Stimulated activated CD8-positive, alpha-beta memory T cell treated with anti-CD3 and anti-CD28 coated beads, Interleukin-12 subunit alpha, Interleukin-12 subunit beta, amount 100 ng/mL, for 24 hours (primary cell): Measurements from ENCODE around the gene LRP8.

ENCODE experiments used
- DNase-seq: peaks from one replicate; pipeline ENCODE4 v3.0.0-alpha.2; 2020; ENCODE audit errors: extremely low read depth

The LRP8 gene

GRCh38 chr1:53323316-53323715, 4.6 kb downstream of the LRP8 start:
- no peak for DNase-seq

GRCh38 chr1:53321776-53322602, 5.9 kb downstream of the LRP8 start:
- no peak for DNase-seq

GRCh38 chr1:53321366-53321765, 6.5 kb downstream of the LRP8 start:
- no peak for DNase-seq

- DNase-seq: no peak
These were observed 7.2 kb downstream of the LRP8 start for GRCh38 chr1:53320646-53321045.

- no peak for DNase-seq
These were observed 8.4 kb downstream of the LRP8 start for GRCh38 chr1:53319296-53320101.

GRCh38 chr1:53317646-53318539, 10.0 kb downstream of the LRP8 start:
- DNase-seq: no peak

- DNase-seq: no peak
These were observed 10.9 kb downstream of the LRP8 start for GRCh38 chr1:53316766-53317581.

GRCh38 chr1:53316424-53316765, 11.5 kb downstream of the LRP8 start:
- no peak for DNase-seq

- no peak for DNase-seq
These were observed 12.1 kb downstream of the LRP8 start for GRCh38 chr1:53315456-53316423.

- DNase-seq: no peak
These were observed 12.8 kb downstream of the LRP8 start for GRCh38 chr1:53315046-53315445.

- DNase-seq: no peak
These were observed 13.3 kb downstream of the LRP8 start for GRCh38 chr1:53314606-53315005.

- no peak for DNase-seq
These were observed 13.8 kb downstream of the LRP8 start for GRCh38 chr1:53314096-53314495.

- DNase-seq: no peak
These were observed 14.3 kb downstream of the LRP8 start for GRCh38 chr1:53313556-53313955.

GRCh38 chr1:53311702-53312305, 16.1 kb downstream of the LRP8 start:
- no peak for DNase-seq

- DNase-seq: no peak
These were observed 16.8 kb downstream of the LRP8 start for GRCh38 chr1:53310847-53311681.

GRCh38 chr1:53309802-53310201, 18.1 kb downstream of the LRP8 start:
- DNase-seq: no peak

- DNase-seq: no peak
These were observed 19.4 kb downstream of the LRP8 start for GRCh38 chr1:53308506-53308905.

GRCh38 chr1:53307037-53307436, 20.8 kb downstream of the LRP8 start:
- DNase-seq: no peak

GRCh38 chr1:53306168-53306567, 21.7 kb downstream of the LRP8 start:
- no peak for DNase-seq
